ENCODE results near the gene SLCO3A1. TPM values are rescaled to one million over a fixed set of nuclear protein-coding genes. Genes with fewer than 3 reads are reported as not detected.

SLCO3A1 gene
- total RNA-seq, 2 experiments from 2014 or later: 29.5 to 30.4 TPM

GRCh38 chr15:92184679-92185230 lies 331.2 kb downstream of the SLCO3A1 start:
- POLR2A ChIA-PET: no interaction called here

GRCh38 chr15:92187975-92188374 lies 334.5 kb downstream of the SLCO3A1 start:
- H3K27me3 Mint-ChIP-seq: peaks cover 21% of the 10 kb centered on the region
- CTCF ChIA-PET: no interaction called here
- H3K36me3 Mint-ChIP-seq (ENCODE audit: low read depth): no peaks in the 10 kb centered on the region

More at GRCh38 chr15:92184679-92185230, 331.2 kb downstream of the SLCO3A1 start:
- Histone ChIP-seq H3K36me3 (ENCODE audit: insufficient read depth, low read length) (no peaks in the 10 kb centered on the region), H3K4me1 (ENCODE audit: insufficient read depth, low read length) (no peaks in the 10 kb centered on the region), H3K27ac (ENCODE audit: low read depth in 1 of 2, low read length in 2 of 2) (no peak overlapping the region), H3K27me3 (ENCODE audit: control insufficient read depth in 1 of 2, insufficient read depth in 2 of 2, low read length in 2 of 2) (peaks cover 4 to 13% of the 10 kb centered on the region in 2 experiments), H3K4me3 (ENCODE audit: low read length) (no peak overlapping the region), H3K9me3 (ENCODE audit: control insufficient read depth in 1 of 2, insufficient read depth in 1 of 2, low read length in 2 of 2) (no peaks in the 10 kb centered on the region)
- Mint-ChIP-seq H3K27ac (no peak overlapping the region), H3K4me1 (ENCODE audit: low read depth) (no peaks in the 10 kb centered on the region), H3K4me3 (no peak overlapping the region), H3K36me3 (ENCODE audit: low read depth) (no peaks in the 10 kb centered on the region), H3K9me3 (no peaks in the 10 kb centered on the region), H3K27me3 (peaks cover 29% of the 10 kb centered on the region)
- ATAC-seq (ENCODE audit: poor library complexity) (no peak), DNase-seq (no peak)
- CTCF ChIA-PET: no interaction called here
- no peak for TF ChIP-seq CTCF (IDR thresholded peaks at IDR 0.05)
- intact Hi-C loops (cut with DNase I, micrococcal nuclease): no loop called here

GRCh38 chr15:92189166-92189565 lies 335.7 kb downstream of the SLCO3A1 start:
- Histone ChIP-seq H3K27me3 (ENCODE audit: control insufficient read depth in 1 of 2, insufficient read depth in 2 of 2, low read length in 2 of 2) (peaks cover 0 to 6% of the 10 kb centered on the region in 2 experiments), H3K36me3 (ENCODE audit: insufficient read depth, low read length) (no peaks in the 10 kb centered on the region), H3K27ac (ENCODE audit: low read depth in 1 of 2, low read length in 2 of 2) (no peak overlapping the region), H3K9me3 (ENCODE audit: control insufficient read depth in 1 of 2, insufficient read depth in 1 of 2, low read length in 2 of 2) (no peaks in the 10 kb centered on the region), H3K4me3 (ENCODE audit: low read length) (no peak overlapping the region), H3K4me1 (ENCODE audit: insufficient read depth, low read length) (no peaks in the 10 kb centered on the region)
- no peak overlapping the region for H3K4me3 Mint-ChIP-seq
- ATAC-seq (ENCODE audit: poor library complexity) (no peak), DNase-seq (no peak)
- TF ChIP-seq CTCF (IDR thresholded peaks at IDR 0.05): no peak
- H3K27me3 Mint-ChIP-seq: peaks cover 12% of the 10 kb centered on the region
- ChIA-PET POLR2A (no interaction called here), CTCF (no interaction called here)
- H3K9me3 Mint-ChIP-seq: no peaks in the 10 kb centered on the region
- H3K27ac Mint-ChIP-seq: no peak overlapping the region
- no peaks in the 10 kb centered on the region for H3K4me1 Mint-ChIP-seq (ENCODE audit: low read depth)
- intact Hi-C loops (cut with DNase I, micrococcal nuclease): no loop called here
- no peaks in the 10 kb centered on the region for H3K36me3 Mint-ChIP-seq (ENCODE audit: low read depth)

More at GRCh38 chr15:92187975-92188374, 334.5 kb downstream of the SLCO3A1 start:
- POLR2A ChIA-PET: no interaction called here
- intact Hi-C loops (cut with DNase I, micrococcal nuclease): no loop called here
- Histone ChIP-seq H3K4me1 (ENCODE audit: insufficient read depth, low read length) (no peaks in the 10 kb centered on the region), H3K36me3 (ENCODE audit: insufficient read depth, low read length) (no peaks in the 10 kb centered on the region), H3K4me3 (ENCODE audit: low read length) (no peak overlapping the region), H3K27me3 (ENCODE audit: control insufficient read depth in 1 of 2, insufficient read depth in 2 of 2, low read length in 2 of 2) (peaks cover 4 to 11% of the 10 kb centered on the region in 2 experiments), H3K27ac (ENCODE audit: low read depth in 1 of 2, low read length in 2 of 2) (no peak overlapping the region), H3K9me3 (ENCODE audit: control insufficient read depth in 1 of 2, insufficient read depth in 1 of 2, low read length in 2 of 2) (no peaks in the 10 kb centered on the region)
- H3K27ac Mint-ChIP-seq: no peak overlapping the region
- H3K4me3 Mint-ChIP-seq: no peak overlapping the region
- H3K4me1 Mint-ChIP-seq (ENCODE audit: low read depth): no peaks in the 10 kb centered on the region
- no peak for TF ChIP-seq CTCF (IDR thresholded peaks at IDR 0.05)
- ATAC-seq (ENCODE audit: poor library complexity) (no peak), DNase-seq (no peak)
- no peaks in the 10 kb centered on the region for H3K9me3 Mint-ChIP-seq

Measured in CD4-positive, alpha-beta T cell (primary cell).